OCI-LY3 (cell line): ENCODE results near the gene RPLP2.

Experiments used
- H2AFZ ChIP-seq: fragments of 200-600, 300-600 bp; shearing (Covaris generic); 2 replicates; pipeline ENCODE4 v1.6.0; 2014; ENCODE audit warnings: antibody characterized with exemption, low read depth, low read length
- H3K27ac ChIP-seq: fragments of 200-600, 300-600 bp; sonication (generic); 2 replicates; pipeline ENCODE4 v1.5.1; 2014; ENCODE audit warnings: mild to moderate bottlenecking, low read length, moderate library complexity, mixed read lengths
- H3K27me3 ChIP-seq: fragments of 200-600, 300-600 bp; sonication (generic); 2 replicates; pipeline ENCODE4 v1.6.1; 2014; ENCODE audit warnings: low read depth, low read length, mixed read lengths
- H3K36me3 ChIP-seq: fragments of 200-600, 300-600 bp; sonication (generic); replicated peaks from 2 replicates; pipeline ENCODE3; 2014; ENCODE audit warnings: low read depth, low read length, mixed read lengths
- H3K4me1 ChIP-seq: fragments of 300-600, 200-600 bp; sonication (generic); 2 replicates; pipeline ENCODE4 v1.6.1; 2014; ENCODE audit warnings: low read length, mixed read lengths
- H3K4me2 ChIP-seq: fragments of 200-600, 300-600 bp; sonication (generic); 2 replicates; pipeline ENCODE4 v1.6.1; 2014; ENCODE audit warnings: low read length, mixed read lengths
- H3K4me3 ChIP-seq: fragments of 300-600, 200-600 bp; sonication (generic); 2 replicates; pipeline ENCODE4 v1.5.1; 2014; ENCODE audit warnings: antibody characterized with exemption, mild to moderate bottlenecking, low read length, moderate library complexity
- H3K79me2 ChIP-seq: fragments of 300-600, 200-600 bp; shearing (Covaris generic); 2 replicates; pipeline ENCODE4 v1.6.1; 2014; ENCODE audit warnings: mild to moderate bottlenecking, low read length, mixed read lengths
- H3K9ac ChIP-seq: fragments of 300-600, 200-600 bp; shearing (Covaris generic); 2 replicates; pipeline ENCODE4 v1.6.0; 2014; ENCODE audit warnings: mild to moderate bottlenecking, low read length, moderate library complexity
- H3K9me3 ChIP-seq: fragments of 200-600, 300-600 bp; shearing (Covaris generic); 2 replicates; pipeline ENCODE4 v1.6.1; 2014; ENCODE audit warnings: low read length, mixed read lengths; ENCODE audit not compliant: insufficient read depth
- H4K20me1 ChIP-seq: fragments of 200-600, 300-600 bp; sonication (generic); 2 replicates; pipeline ENCODE4 v1.6.1; 2016; ENCODE audit warnings: low read length, mixed read lengths; ENCODE audit not compliant: insufficient read depth
- EZH2phosphoT487 ChIP-seq: fragments of 200-600 bp; shearing (Covaris generic); IDR thresholded peaks from 2 replicates; pipeline ENCODE4 v1.6.1; 2018; ENCODE audit warnings: antibody characterized with exemption, mixed run types, low read depth
- TF ChIP-seq, protein P1 (sequence below): fragments of 200-600, 300-600 bp; sonication (generic); IDR thresholded peaks from 2 replicates; pipeline ENCODE4 v1.5.1; 2014; ENCODE audit warnings: antibody characterized with exemption, low read length, low read depth

Gene RPLP2

DNA sequence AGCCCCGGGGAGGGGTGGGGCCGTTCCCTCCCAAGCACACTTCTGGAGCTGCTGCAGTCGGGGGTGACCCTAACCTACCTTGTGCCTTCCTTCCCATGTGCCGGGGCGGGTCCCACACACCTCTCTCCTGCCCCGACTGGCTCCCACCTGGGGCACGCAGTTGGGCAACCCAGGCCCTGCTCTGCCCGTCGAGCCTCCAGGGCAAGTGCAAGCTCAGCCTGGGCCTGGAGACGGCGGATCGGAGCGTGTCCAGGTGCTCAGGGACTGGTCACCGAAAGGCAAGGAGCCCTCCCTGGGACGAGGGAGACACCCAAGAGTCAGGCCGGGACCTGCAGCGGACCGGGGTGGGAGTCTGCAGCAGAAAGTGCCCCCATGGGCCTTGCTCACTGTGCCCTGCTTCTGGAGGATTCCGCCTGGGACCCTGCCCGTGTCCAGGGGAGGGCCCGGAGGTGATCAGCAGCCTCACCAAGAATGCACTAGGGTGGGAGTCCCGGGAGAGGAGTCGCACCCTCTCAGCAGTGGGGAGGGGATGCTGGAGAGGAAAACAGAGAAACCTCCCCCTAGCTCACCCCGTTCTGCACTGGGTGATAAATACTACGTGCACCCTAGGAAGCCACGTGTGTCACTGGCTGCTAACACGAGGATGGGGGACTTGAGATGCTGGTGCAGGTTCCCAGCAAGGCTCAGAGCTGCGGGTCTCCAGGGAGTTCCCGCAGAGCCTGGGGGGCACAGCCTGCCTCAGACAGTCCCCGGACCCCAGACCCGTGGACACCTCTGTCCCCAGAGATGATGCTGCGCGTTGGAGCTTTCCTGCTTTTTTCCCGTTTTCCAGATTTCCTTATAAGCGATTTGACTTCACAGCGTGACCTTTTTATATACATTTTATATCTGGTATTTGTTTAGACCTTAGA, 27.2 kb upstream of the RPLP2 start:
- H3K4me1 ChIP-seq = peaks cover 5% of the 10 kb centered on the region
- H2AFZ ChIP-seq = no peak overlapping the region
- no peak overlapping the region for H3K27ac ChIP-seq

DNA sequence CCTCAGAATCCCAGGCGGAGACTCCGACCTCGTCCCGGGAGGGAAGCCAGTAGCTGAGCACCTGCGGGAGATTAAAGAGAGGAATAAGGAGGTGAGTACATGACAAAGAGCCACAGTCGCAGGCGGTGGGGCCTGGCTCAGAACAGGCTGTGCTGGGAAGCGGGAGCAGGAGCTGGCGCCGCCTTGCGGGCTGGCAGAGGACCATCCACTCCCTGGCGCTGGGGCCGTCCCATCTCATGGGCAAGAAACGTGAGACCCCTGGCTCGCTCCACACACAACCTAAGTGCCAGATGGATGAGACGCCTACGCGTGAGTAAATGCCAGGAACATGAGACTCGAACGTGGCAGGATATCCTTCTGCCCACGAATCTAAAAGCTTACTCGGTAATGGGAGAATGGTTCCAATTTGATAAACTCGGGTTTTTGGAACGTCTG, 26.2 kb upstream of the RPLP2 start:
- peaks cover under 1% of the 10 kb centered on the region; the same call in 1 of the 2 replicates for H3K79me2 ChIP-seq
- no peak overlapping the region for H3K27ac ChIP-seq
- no peaks in the 10 kb centered on the region for H4K20me1 ChIP-seq
- H3K4me2 ChIP-seq = no peak overlapping the region
- no peak overlapping the region for H3K9ac ChIP-seq
- no peak overlapping the region for H2AFZ ChIP-seq
- peaks cover 4% of the 10 kb centered on the region; the same call in 1 of the 2 replicates for H3K4me1 ChIP-seq
- no peak overlapping the region for H3K4me3 ChIP-seq
- TF ChIP-seq, protein P1, sequence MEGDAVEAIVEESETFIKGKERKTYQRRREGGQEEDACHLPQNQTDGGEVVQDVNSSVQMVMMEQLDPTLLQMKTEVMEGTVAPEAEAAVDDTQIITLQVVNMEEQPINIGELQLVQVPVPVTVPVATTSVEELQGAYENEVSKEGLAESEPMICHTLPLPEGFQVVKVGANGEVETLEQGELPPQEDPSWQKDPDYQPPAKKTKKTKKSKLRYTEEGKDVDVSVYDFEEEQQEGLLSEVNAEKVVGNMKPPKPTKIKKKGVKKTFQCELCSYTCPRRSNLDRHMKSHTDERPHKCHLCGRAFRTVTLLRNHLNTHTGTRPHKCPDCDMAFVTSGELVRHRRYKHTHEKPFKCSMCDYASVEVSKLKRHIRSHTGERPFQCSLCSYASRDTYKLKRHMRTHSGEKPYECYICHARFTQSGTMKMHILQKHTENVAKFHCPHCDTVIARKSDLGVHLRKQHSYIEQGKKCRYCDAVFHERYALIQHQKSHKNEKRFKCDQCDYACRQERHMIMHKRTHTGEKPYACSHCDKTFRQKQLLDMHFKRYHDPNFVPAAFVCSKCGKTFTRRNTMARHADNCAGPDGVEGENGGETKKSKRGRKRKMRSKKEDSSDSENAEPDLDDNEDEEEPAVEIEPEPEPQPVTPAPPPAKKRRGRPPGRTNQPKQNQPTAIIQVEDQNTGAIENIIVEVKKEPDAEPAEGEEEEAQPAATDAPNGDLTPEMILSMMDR = no peak
- TF ChIP-seq EZH2phosphoT487 = no peak
- no peaks in the 10 kb centered on the region for H3K9me3 ChIP-seq
- H3K36me3 ChIP-seq = peaks cover 6% of the 10 kb centered on the region
- no peaks in the 10 kb centered on the region for H3K27me3 ChIP-seq

More for the DNA sequence above, 27.2 kb upstream of the RPLP2 start:
- Histone ChIP-seq H3K27me3 (no peaks in the 10 kb centered on the region), H3K4me2 (no peak overlapping the region), H3K79me2 (peaks cover 11% of the 10 kb centered on the region), H4K20me1 (no peaks in the 10 kb centered on the region), H3K4me3 (no peak overlapping the region), H3K36me3 (peaks cover 6% of the 10 kb centered on the region), H3K9me3 (no peaks in the 10 kb centered on the region), H3K9ac (no peak overlapping the region)
- no peak for TF ChIP-seq EZH2phosphoT487
- TF ChIP-seq, protein P1 = no peak

DNA sequence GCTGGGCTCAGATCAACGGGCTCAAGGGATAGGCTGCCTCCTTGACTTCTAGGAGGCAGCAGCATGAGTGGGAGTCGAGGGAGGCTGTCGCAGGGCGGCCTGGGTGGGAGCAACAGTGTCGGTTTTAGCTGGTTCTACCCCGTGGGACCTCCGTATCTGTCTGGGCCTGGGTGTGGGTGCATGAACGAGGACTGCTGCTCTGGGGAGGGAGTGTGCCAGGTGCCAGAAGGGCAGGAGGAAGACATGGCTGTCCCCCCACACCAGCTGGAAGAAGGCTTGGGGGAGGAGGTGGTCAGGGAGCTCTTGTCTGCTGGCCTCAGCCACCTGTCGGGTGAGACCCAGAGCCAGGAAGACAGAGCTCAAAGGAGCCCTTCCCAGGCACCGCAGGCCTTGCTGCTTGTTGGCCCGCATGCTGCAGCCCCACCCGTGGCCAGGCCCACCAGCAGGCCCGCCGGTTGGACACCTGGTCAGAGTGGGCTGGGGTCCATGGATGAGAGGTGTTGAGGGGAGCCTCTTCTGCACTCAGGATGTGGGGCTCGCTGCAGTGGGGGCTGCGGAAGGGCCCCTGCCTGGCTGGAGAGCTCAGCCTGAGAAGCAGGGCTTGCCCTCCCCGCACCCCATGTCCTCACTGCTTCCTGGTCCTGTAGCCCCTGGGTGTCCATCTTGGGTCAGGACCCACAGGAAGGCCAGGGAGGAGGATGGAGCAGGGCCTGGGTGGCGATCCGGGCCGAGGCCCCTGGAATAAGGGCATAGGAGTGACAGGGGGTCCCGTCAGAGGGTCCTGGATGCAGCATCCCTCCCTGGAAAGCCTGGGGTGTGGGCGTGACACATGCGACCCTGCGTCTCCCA, 23.3 kb upstream of the RPLP2 start:
- Histone ChIP-seq H3K27ac (no peak overlapping the region), H3K9ac (no peak overlapping the region), H2AFZ (no peak overlapping the region), H3K36me3 (no peaks in the 10 kb centered on the region), H3K4me3 (no peak overlapping the region), H3K9me3 (no peaks in the 10 kb centered on the region), H4K20me1 (peaks cover 7% of the 10 kb centered on the region; the same call in 1 of the 2 replicates), H3K79me2 (no peaks in the 10 kb centered on the region), H3K27me3 (no peaks in the 10 kb centered on the region), H3K4me2 (no peak overlapping the region), H3K4me1 (peaks cover 4% of the 10 kb centered on the region; the same call in 1 of the 2 replicates)
- TF ChIP-seq, protein P1 = no peak
- TF ChIP-seq EZH2phosphoT487 = no peak
